T-helper 1 cell treated with Interleukin-12 subunit alpha and Interleukin-12 subunit beta and Interleukin-4 antibody, amounts not matched to agents 30 μg/mL and 1 μg/mL, for 36 hours (primary cell): Measurements from ENCODE around the gene MAPKAP1.

Experiments
- H3K27ac Mint-ChIP-seq: one replicate; pipeline ENCODE4 v1.8.0; 2021; ENCODE audit warnings: mild to moderate bottlenecking, mixed read lengths
- H3K27me3 Mint-ChIP-seq: one replicate; pipeline ENCODE4 v1.8.0; 2021; ENCODE audit warnings: low read depth, mixed read lengths
- H3K36me3 Mint-ChIP-seq: one replicate; pipeline ENCODE4 v1.8.0; 2021; ENCODE audit warnings: low read depth, mixed read lengths
- H3K4me1 Mint-ChIP-seq: one replicate; pipeline ENCODE4 v1.8.0; 2021; ENCODE audit warnings: low read depth, mixed read lengths
- H3K4me3 Mint-ChIP-seq: one replicate; pipeline ENCODE4 v1.8.0; 2021; ENCODE audit warnings: mild to moderate bottlenecking, moderate library complexity, mixed read lengths
- H3K9me3 Mint-ChIP-seq: one replicate; pipeline ENCODE4 v1.8.0; 2021; ENCODE audit warnings: mixed read lengths

MAPKAP1 gene

DNA sequence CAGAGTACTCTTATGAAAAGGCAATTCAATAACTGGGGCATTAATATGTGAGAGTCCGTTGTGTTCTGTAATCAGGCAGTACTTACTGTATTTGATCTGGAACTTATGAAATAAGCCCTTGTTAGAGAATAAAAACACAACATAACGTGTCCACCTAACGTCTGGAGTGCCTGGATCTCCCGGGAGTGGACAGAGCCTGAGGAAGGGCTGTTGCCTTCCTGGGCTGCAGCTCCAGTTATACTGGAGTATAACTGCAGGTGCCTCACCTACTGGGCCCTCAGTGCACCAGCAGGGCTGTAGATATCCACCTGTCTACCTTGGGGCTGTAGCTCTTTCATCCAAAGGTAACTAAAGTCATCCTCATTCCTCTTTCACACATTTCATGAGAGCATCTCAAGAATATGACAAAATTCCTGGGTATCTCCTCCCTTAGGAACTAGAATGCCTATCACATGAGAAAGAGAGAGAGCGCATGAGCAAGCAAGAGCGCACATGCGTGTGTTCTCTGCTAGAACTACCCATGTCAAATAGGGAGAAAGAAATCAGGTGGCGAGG is 245.3 kb downstream of the MAPKAP1 start:
- no peaks in the 10 kb centered on the region for H3K4me1 Mint-ChIP-seq
- H3K36me3 Mint-ChIP-seq: peaks cover 18% of the 10 kb centered on the region
- H3K9me3 Mint-ChIP-seq: peaks cover 13% of the 10 kb centered on the region
- no peak overlapping the region for H3K27ac Mint-ChIP-seq
- H3K27me3 Mint-ChIP-seq: no peaks in the 10 kb centered on the region
- no peak overlapping the region for H3K4me3 Mint-ChIP-seq

GRCh38 chr9:125460883-125461635 is 245.9 kb downstream of the MAPKAP1 start:
- Mint-ChIP-seq H3K9me3 (peaks cover 17% of the 10 kb centered on the region), H3K4me1 (no peaks in the 10 kb centered on the region), H3K4me3 (no peak overlapping the region), H3K27me3 (no peaks in the 10 kb centered on the region), H3K36me3 (peaks cover 21% of the 10 kb centered on the region), H3K27ac (no peak overlapping the region)

DNA sequence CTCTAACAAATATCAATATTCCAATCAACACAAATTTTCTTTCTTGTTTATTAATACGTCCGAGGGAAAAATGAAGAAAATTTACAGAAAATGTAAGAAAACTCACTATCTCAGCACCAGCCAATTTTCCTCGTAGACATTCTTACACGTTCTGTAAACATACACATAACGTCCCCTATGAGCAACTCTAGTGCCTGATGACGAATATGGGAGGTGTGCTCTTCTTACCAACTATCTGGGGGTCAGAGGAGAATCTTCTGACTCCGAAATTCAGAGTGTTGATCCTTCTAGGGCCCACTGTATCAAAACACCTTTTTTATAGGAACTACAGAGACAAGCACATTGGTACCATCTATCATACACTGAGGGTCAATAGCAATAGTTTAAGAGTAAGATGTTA is 246.7 kb downstream of the MAPKAP1 start:
- no peaks in the 10 kb centered on the region for H3K27me3 Mint-ChIP-seq
- peaks cover 22% of the 10 kb centered on the region for H3K36me3 Mint-ChIP-seq
- H3K4me1 Mint-ChIP-seq: no peaks in the 10 kb centered on the region
- H3K4me3 Mint-ChIP-seq: no peak overlapping the region
- no peak overlapping the region for H3K27ac Mint-ChIP-seq
- H3K9me3 Mint-ChIP-seq: peaks cover 17% of the 10 kb centered on the region

DNA sequence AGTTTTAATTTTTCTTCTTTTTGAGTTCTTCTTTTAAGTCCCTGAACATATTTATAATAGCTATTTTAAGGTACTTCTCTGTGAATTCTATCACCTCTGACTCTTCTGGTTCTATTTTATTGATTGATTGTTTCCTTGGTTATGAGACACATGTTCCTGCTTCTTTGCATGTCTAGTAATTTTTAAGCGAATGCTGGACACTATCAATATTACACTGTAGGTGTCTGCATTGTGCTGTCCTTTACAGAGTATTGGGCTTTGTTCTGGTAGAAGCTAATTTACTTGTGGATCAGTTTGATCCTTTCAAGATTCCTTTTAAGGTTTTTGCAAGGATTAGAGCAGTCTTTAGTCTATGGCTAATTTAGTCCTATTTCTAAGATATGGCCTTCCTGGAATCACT is 249.7 kb downstream of the MAPKAP1 start:
- H3K36me3 Mint-ChIP-seq: peaks cover 18% of the 10 kb centered on the region
- H3K9me3 Mint-ChIP-seq: peaks cover 17% of the 10 kb centered on the region
- no peaks in the 10 kb centered on the region for H3K27me3 Mint-ChIP-seq
- no peaks in the 10 kb centered on the region for H3K4me1 Mint-ChIP-seq
- no peak overlapping the region for H3K27ac Mint-ChIP-seq
- H3K4me3 Mint-ChIP-seq: no peak overlapping the region

GRCh38 chr9:125455876-125456275 is 251.1 kb downstream of the MAPKAP1 start:
- H3K27ac Mint-ChIP-seq: no peak overlapping the region
- H3K36me3 Mint-ChIP-seq: peaks cover 18% of the 10 kb centered on the region
- no peaks in the 10 kb centered on the region for H3K27me3 Mint-ChIP-seq

GRCh38 chr9:125455132-125455531 is 251.9 kb downstream of the MAPKAP1 start:
- Mint-ChIP-seq H3K27me3 (no peaks in the 10 kb centered on the region), H3K27ac (no peak overlapping the region), H3K4me1 (no peaks in the 10 kb centered on the region), H3K9me3 (peaks cover 17% of the 10 kb centered on the region), H3K4me3 (no peak overlapping the region), H3K36me3 (peaks cover 18% of the 10 kb centered on the region)

More at GRCh38 chr9:125455876-125456275, 251.1 kb downstream of the MAPKAP1 start:
- H3K4me3 Mint-ChIP-seq: no peak overlapping the region
- H3K4me1 Mint-ChIP-seq: no peaks in the 10 kb centered on the region
- H3K9me3 Mint-ChIP-seq: peaks cover 17% of the 10 kb centered on the region

DNA sequence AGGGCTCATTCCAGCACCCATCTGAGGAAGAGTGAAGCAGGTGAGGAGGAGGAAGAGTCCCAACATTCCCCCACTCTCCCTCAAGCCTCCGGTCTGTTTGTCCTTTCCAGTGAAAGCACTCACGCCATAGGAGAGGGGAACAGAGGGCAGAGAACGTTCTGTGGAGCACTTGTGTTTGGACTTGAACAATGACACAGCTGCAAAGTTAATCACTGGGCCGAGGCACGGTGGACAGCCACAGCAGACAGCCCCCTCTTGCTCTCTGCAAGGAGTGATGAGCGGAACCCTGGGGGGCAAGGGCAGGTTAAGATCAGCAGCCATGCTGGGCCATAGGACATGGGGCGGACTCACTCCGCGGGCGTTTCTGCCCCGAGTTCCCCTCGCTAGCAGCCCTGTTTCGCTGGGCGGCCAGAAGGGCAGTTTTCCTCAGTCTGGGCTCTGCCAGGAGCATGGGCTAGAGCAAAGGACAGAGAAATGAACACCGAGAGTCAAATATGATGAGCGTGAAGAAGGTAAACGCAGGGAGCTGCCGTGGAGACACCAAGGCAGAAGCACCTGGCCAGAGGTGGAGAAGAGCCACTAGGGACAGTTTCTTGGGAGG is 259.7 kb downstream of the MAPKAP1 start:
- Mint-ChIP-seq H3K9me3 (no peaks in the 10 kb centered on the region), H3K36me3 (no peaks in the 10 kb centered on the region), H3K4me3 (no peak overlapping the region), H3K27me3 (no peaks in the 10 kb centered on the region), H3K4me1 (no peaks in the 10 kb centered on the region), H3K27ac (no peak overlapping the region)

DNA sequence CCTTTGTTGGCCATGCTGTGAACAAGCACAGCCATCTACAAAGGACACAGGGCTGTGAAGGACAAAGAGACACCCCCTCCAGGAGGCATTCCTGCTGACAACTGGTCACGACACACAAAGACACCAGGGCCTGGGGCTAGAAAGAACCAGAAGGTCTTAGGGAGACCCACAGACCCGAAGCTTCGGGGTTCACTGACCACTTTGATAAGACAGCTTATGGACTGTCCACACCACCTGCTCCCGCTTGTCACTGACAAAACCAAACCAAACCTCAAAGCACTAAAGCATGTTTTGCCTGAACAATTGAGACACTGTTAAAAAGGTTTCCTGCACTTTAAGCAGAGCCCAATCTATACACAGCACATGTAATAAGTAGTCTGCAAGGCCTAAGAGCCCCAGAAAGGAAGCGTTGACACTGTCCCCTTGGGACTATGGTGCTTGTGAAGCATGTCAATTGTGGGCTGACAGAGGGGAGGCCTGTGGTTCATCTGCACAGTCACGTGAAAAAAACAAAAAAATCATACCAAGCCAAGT is 260.4 kb downstream of the MAPKAP1 start:
- H3K9me3 Mint-ChIP-seq: no peaks in the 10 kb centered on the region
- H3K36me3 Mint-ChIP-seq: no peaks in the 10 kb centered on the region
- H3K27me3 Mint-ChIP-seq: no peaks in the 10 kb centered on the region
- no peak overlapping the region for H3K27ac Mint-ChIP-seq
- H3K4me1 Mint-ChIP-seq: no peaks in the 10 kb centered on the region
- H3K4me3 Mint-ChIP-seq: no peak overlapping the region

DNA sequence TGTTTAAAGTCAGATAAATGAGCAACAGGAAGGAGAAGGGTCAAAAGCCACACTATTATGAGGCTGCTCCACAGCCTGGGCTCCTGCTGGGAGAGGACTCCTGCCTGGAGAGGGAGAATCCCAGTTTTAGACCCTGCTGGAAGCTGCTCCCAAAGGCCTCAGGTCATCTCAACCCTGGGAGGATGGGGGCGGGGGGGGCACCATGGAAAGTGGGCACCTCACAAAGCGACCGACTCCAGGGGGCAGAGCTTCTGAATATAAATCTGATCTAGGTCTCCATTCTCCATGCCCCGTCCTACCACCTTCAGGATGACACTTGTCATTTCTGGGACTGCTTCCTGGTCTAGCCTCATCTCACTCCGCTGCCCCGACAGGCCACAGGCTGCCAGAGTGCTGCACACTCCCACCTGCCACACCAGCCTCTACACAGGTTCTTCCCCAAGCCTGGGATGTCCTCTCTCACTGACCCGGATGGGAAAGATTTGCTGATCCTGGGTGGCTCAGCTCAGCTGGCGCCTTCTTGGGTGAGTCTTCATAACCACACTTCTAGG is 262.0 kb downstream of the MAPKAP1 start:
- no peaks in the 10 kb centered on the region for H3K36me3 Mint-ChIP-seq
- H3K4me1 Mint-ChIP-seq: no peaks in the 10 kb centered on the region
- H3K9me3 Mint-ChIP-seq: no peaks in the 10 kb centered on the region
- no peak overlapping the region for H3K4me3 Mint-ChIP-seq
- no peak overlapping the region for H3K27ac Mint-ChIP-seq
- no peaks in the 10 kb centered on the region for H3K27me3 Mint-ChIP-seq

- no peaks in the 10 kb centered on the region for H3K27me3 Mint-ChIP-seq
- no peaks in the 10 kb centered on the region for H3K36me3 Mint-ChIP-seq
- H3K9me3 Mint-ChIP-seq: no peaks in the 10 kb centered on the region
- H3K4me1 Mint-ChIP-seq: no peaks in the 10 kb centered on the region
- H3K27ac Mint-ChIP-seq: no peak overlapping the region
- H3K4me3 Mint-ChIP-seq: no peak overlapping the region
Observed at GRCh38 chr9:125444166-125444565, 262.8 kb downstream of the MAPKAP1 start.

DNA sequence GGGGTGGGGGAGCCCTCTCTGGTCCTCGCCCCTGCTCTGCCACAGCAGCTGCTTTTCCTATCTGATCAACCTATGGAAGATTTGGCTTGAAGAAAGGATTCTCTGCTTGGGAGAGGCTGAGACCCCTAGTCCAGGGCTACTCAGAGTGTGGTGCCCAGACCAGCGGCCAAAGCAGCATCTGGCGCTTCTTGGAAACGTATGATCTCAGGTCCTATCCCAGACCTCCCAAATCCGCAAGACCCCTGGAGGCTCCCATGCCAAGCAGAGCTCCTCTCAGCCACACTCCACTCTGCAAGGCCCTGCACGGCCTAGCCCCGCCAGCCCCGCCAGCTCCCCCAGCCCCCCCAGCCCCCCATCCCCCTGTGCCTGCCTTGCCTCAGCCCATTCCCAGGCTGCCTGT is 263.6 kb downstream of the MAPKAP1 start:
- H3K36me3 Mint-ChIP-seq: no peaks in the 10 kb centered on the region

DNA sequence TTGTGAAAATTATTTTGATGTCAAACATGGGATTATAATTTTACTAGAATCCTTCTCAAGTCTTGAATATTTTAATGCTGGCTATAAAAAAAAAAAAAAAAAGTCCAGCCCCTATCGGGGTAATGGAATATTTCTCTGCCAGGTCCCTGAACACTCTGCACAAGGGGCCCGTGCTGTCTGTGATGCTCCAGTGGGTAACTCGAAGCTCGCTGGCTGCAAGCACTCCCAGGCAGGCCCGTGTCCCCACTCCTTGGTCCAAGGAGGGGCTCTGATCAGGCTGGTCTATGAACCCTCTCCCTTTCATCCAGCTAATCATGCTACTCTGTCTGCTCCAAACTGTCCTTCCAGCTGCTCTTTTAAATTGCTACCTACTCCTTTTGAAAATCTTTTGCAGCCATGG is 264.6 kb downstream of the MAPKAP1 start:
- no peaks in the 10 kb centered on the region for H3K27me3 Mint-ChIP-seq
- H3K4me1 Mint-ChIP-seq: no peaks in the 10 kb centered on the region
- H3K36me3 Mint-ChIP-seq: no peaks in the 10 kb centered on the region
- H3K27ac Mint-ChIP-seq: no peak overlapping the region
- no peak overlapping the region for H3K4me3 Mint-ChIP-seq
- no peaks in the 10 kb centered on the region for H3K9me3 Mint-ChIP-seq

More for the DNA sequence above, 263.6 kb downstream of the MAPKAP1 start:
- H3K4me3 Mint-ChIP-seq: no peak overlapping the region
- no peaks in the 10 kb centered on the region for H3K27me3 Mint-ChIP-seq
- H3K9me3 Mint-ChIP-seq: no peaks in the 10 kb centered on the region
- H3K4me1 Mint-ChIP-seq: no peaks in the 10 kb centered on the region
- no peak overlapping the region for H3K27ac Mint-ChIP-seq

DNA sequence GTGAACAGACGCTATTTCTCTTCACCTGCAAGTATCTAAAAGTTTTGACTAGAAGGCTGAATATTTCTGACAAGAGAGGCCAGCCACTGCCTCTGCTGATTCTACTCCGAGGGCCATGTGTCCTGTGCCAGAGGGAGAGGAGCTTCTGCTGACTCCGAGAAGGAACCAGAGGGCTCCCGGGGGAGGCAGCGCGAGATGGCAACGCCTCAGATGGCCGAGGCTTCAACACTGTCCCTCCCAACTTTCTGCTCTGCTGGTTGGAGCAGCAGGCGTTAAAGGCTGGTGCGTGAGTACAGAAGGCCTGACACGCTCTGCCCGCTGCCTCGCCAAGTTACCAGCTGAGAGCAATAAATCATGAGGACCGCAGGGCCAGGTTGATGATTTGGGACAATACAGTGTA is 266.6 kb downstream of the MAPKAP1 start:
- Mint-ChIP-seq H3K4me1 (no peaks in the 10 kb centered on the region), H3K27ac (no peak overlapping the region), H3K9me3 (no peaks in the 10 kb centered on the region), H3K36me3 (no peaks in the 10 kb centered on the region), H3K27me3 (no peaks in the 10 kb centered on the region), H3K4me3 (no peak overlapping the region)

GRCh38 chr9:125439434-125440272 is 267.4 kb downstream of the MAPKAP1 start:
- no peaks in the 10 kb centered on the region for H3K27me3 Mint-ChIP-seq
- no peak overlapping the region for H3K4me3 Mint-ChIP-seq
- no peaks in the 10 kb centered on the region for H3K36me3 Mint-ChIP-seq
- no peaks in the 10 kb centered on the region for H3K9me3 Mint-ChIP-seq
- H3K27ac Mint-ChIP-seq: no peak overlapping the region
- H3K4me1 Mint-ChIP-seq: no peaks in the 10 kb centered on the region
